ENCODE measurements around the gene PSD4. TPM values are rescaled to one million over a fixed set of nuclear protein-coding genes. Genes with fewer than 3 reads are reported as not detected.

PSD4 gene
- polyA plus RNA-seq, 1 of the 3 experiments (the other 2 are of a cell fraction), result 0.35 TPM

DNA sequence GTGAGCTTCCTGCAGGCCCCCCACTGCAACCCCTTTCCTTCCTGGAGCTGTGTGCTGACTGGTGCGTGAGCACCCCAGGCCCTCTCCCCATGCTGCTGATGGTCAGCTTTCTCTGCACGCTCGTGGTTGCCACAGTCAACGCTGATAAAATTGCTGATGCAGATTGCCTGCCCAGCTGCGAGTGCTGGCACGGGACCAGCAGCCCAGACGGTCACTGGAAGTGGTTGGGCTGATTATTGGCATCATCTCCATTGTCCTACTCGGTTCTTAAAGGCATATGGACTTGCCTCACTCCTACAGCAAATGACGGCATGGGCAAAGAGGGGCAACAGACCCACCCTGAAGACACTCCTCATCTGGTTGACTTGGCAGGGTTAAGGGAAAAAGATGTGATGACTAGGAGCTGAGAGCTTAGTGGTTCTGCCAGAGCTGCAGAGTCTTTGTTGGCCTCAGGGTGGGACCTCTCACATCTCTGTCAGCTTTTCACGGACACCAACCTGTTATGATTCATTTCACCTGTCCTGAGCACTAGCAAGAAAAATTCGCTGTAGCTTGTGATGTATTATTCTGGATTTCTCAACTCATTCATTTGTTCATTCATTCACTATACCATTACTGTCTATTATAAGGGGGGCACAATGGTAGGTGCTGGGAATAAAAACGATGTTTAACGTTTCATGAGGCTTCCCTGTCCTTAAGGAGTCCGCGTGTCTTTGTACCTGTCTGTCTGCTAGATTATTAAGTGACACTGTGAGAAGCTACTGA lies 66.6 kb downstream of the PSD4 start (continued):
- TF ChIP-seq, protein P1, sequence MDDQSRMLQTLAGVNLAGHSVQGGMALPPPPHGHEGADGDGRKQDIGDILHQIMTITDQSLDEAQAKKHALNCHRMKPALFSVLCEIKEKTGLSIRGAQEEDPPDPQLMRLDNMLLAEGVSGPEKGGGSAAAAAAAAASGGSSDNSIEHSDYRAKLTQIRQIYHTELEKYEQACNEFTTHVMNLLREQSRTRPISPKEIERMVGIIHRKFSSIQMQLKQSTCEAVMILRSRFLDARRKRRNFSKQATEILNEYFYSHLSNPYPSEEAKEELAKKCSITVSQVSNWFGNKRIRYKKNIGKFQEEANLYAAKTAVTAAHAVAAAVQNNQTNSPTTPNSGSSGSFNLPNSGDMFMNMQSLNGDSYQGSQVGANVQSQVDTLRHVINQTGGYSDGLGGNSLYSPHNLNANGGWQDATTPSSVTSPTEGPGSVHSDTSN (IDR thresholded peaks at IDR 0.05), result peak; percentile 86
- TF ChIP-seq SIN3A (IDR thresholded peaks at IDR 0.05; ENCODE audit: borderline replicate concordance, low read depth, low read length), result 0 out of 2 replicates have a peak, but pooled peaks have one; percentile 70
- peak; percentile 44 to 54; a peak in 2 of 4 replicates for TF ChIP-seq EP300 (IDR thresholded peaks at IDR 0.05; ENCODE audit: borderline replicate concordance in 1 of 2, low read depth in 1 of 2, low read length in 1 of 2)
- TF ChIP-seq REST (IDR thresholded peaks at IDR 0.05; ENCODE audit: low read depth, low read length), result no peak
- TF ChIP-seq TCF12 (IDR thresholded peaks at IDR 0.05), result peak; percentile 89
- peak; percentile 61; the same call in 1 of the 2 replicates for TF ChIP-seq RCOR1 (IDR thresholded peaks at IDR 0.05; ENCODE audit: low read length)
- TF ChIP-seq MAX (IDR thresholded peaks at IDR 0.05; ENCODE audit: low read depth), result peak; percentile 83
- TF ChIP-seq POLR2AphosphoS5 (IDR thresholded peaks at IDR 0.05; ENCODE audit: low read depth, low read length), result peak; percentile 38; the same call in 1 of the 2 replicates
- TF ChIP-seq JUND (IDR thresholded peaks at IDR 0.05), result peak; percentile 59
- peak; percentile 35 for TF ChIP-seq CHD2 (IDR thresholded peaks at IDR 0.05; ENCODE audit: low read length, partially characterized antibody)
- no peak for TF ChIP-seq TAF1 (IDR thresholded peaks at IDR 0.05; ENCODE audit: borderline replicate concordance, low read depth, low read length)
- TF ChIP-seq EZH2phosphoT487 (IDR thresholded peaks at IDR 0.05; ENCODE audit: borderline replicate concordance, low read depth), result no peak

All from SK-N-SH (cell line).